ENCODE data around the gene DCTPP1.

DNA sequence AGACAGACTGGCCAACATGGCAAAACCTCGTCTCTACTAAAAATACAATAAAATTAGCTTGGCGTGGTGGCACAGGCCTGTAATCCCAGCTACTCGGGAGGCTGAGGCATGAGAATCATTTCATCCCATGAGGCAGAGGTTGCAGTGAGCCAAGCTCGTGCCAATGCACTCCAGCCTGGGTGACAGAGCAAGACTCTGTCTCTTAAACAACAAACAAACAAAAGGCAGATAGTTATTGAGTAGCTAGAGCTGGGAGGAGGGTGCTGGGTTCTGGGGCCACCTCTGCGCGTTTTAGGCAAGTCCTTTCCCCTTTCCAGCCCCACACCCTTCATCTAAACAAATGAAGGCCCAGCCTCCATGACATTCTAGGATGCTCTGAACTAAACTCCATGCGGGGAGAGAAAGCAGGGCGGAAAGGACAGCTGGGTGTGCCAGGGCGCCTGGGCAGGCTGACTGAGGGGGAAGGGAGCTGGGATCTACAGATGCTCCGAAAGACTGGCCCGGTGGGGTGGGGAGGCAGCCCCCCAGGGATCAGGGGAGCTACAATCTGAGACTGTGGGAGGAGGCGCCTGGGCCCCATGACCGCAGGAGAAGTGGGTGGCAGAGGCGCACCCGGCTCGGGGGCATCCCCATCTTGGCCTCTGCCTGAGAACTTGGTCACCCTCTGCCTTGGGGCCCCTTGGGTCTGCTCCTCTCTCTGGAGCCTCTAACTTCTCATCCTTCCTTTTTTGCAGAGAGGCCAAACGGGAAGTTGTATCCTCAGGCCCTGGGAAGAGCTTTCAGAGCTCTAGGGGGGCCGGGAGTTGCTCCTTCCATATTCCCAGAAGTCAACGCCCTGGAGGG lies 43.6 kb upstream of the DCTPP1 start:
- no peak for TF ChIP-seq POLR2A (IDR thresholded peaks at IDR 0.05)
- TF ChIP-seq, protein P1, sequence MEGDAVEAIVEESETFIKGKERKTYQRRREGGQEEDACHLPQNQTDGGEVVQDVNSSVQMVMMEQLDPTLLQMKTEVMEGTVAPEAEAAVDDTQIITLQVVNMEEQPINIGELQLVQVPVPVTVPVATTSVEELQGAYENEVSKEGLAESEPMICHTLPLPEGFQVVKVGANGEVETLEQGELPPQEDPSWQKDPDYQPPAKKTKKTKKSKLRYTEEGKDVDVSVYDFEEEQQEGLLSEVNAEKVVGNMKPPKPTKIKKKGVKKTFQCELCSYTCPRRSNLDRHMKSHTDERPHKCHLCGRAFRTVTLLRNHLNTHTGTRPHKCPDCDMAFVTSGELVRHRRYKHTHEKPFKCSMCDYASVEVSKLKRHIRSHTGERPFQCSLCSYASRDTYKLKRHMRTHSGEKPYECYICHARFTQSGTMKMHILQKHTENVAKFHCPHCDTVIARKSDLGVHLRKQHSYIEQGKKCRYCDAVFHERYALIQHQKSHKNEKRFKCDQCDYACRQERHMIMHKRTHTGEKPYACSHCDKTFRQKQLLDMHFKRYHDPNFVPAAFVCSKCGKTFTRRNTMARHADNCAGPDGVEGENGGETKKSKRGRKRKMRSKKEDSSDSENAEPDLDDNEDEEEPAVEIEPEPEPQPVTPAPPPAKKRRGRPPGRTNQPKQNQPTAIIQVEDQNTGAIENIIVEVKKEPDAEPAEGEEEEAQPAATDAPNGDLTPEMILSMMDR (IDR thresholded peaks at IDR 0.05) = no peak
